H1 (cell line): ENCODE measurements around the gene CACNA2D3. TPM values are rescaled to one million over a fixed set of nuclear protein-coding genes. Genes with fewer than 3 reads are reported as not detected.

ENCODE experiments used
- CTCF ChIA-PET: fragments of 300-600 bp; sonication (Branson Sonifier 250); formaldehyde crosslinking; loops from one replicate; lab custom pipeline; 2021; ENCODE audit not compliant: partially characterized antibody; lab: Charles Lee
- POLR2A ChIA-PET: fragments of 300-600 bp; sonication (Branson Sonifier 250); formaldehyde crosslinking; loops from one replicate; lab custom pipeline; 2021; ENCODE audit warnings: inconsistent platforms; ENCODE audit not compliant: partially characterized antibody; lab: Charles Lee
- DNase-seq, 2 experiments: peaks; one replicate each; pipeline versions ENCODE4 v3.0.0 to v3.0.0-alpha.2; 2010 to 2022; ENCODE audit warnings: low spot score in 2 of 2, low read depth in 1 of 2, mixed read lengths in 1 of 2
- FAIRE-seq: peaks from 2 replicates; lab custom pipeline; 2011; peaks lifted over from hg19 to GRCh38; lab: Jason Lieb, UNC
- H2AFZ ChIP-seq: 2 replicates; pipeline ENCODE4 v1.8.1; 2012; ENCODE audit warnings: low read length, inconsistent platforms
- H2AK5ac ChIP-seq: 2 replicates; pipeline ENCODE4 v1.6.1; 2013; ENCODE audit warnings: low read depth, low read length
- H2BK120ac ChIP-seq: replicated peaks from 2 replicates; pipeline ENCODE3; 2013; ENCODE audit warnings: low read depth, low read length, inconsistent platforms
- H2BK12ac ChIP-seq: 2 replicates; pipeline ENCODE4 v1.6.1; 2013; ENCODE audit warnings: low read depth, low read length
- H2BK15ac ChIP-seq: 2 replicates; pipeline ENCODE4 v1.6.1; 2013; ENCODE audit warnings: low read length
- H2BK20ac ChIP-seq: 2 replicates; pipeline ENCODE4 v1.6.1; 2013; ENCODE audit warnings: low read length
- H2BK5ac ChIP-seq: 2 replicates; pipeline ENCODE4 v1.6.1; 2013; ENCODE audit warnings: low read depth, low read length
- H3K14ac ChIP-seq: 2 replicates; pipeline ENCODE4 v1.6.1; 2013; ENCODE audit warnings: inconsistent platforms; ENCODE audit not compliant: insufficient read length
- H3K18ac ChIP-seq: 2 replicates; pipeline ENCODE4 v1.6.1; 2013; ENCODE audit warnings: low read length; ENCODE audit errors: extremely low read depth
- H3K23ac ChIP-seq: 2 replicates; pipeline ENCODE4 v1.6.1; 2013; ENCODE audit warnings: inconsistent platforms; ENCODE audit not compliant: insufficient read length
- H3K23me2 ChIP-seq: 2 replicates; pipeline ENCODE4 v1.6.1; 2013; ENCODE audit warnings: low read depth, low read length
- H3K27ac ChIP-seq: 2 replicates; pipeline ENCODE4 v1.6.1; 2011; ENCODE audit warnings: low read depth, low read length, inconsistent platforms
- H3K27me3 ChIP-seq, 4 experiments: replicated peaks in 1 of 4; 1 replicate in 1 of 4; 2 replicates in 3 of 4; pipeline versions ENCODE4 v1.6.1 to v1.8.1; 2011 to 2013; ENCODE audit warnings: low read length in 3 of 4, mild to moderate bottlenecking in 3 of 4, inconsistent platforms in 2 of 4, mixed read lengths in 2 of 4, moderate library complexity in 1 of 4; ENCODE audit not compliant: control insufficient read depth in 3 of 4, insufficient read depth in 3 of 4; ENCODE audit errors: extremely low read depth in 1 of 4
- H3K36me3 ChIP-seq, 4 experiments: 2 replicates each; pipeline versions ENCODE4 v1.6.1 to v1.8.1; 2011 to 2013; ENCODE audit warnings: mild to moderate bottlenecking in 4 of 4, low read length in 3 of 4, moderate library complexity in 2 of 4, control low read depth in 1 of 4, inconsistent platforms in 1 of 4; ENCODE audit not compliant: insufficient read depth in 4 of 4, control insufficient read depth in 2 of 4
- H3K4ac ChIP-seq: replicated peaks from 2 replicates; pipeline ENCODE3; 2013; ENCODE audit warnings: low read length, low read depth, mixed read lengths, inconsistent platforms; ENCODE audit not compliant: insufficient read length
- H3K4me1 ChIP-seq, 4 experiments: replicated peaks in 1 of 4; 1 replicate in 1 of 4; 2 replicates in 3 of 4; pipeline versions ENCODE4 v1.6.1 to v1.8.1; 2011 to 2013; ENCODE audit warnings: low read length in 3 of 4, inconsistent platforms in 2 of 4, mixed read lengths in 1 of 4; ENCODE audit not compliant: insufficient read depth in 4 of 4, control insufficient read depth in 3 of 4
- H3K4me2 ChIP-seq, 2 experiments: 2 replicates each; pipeline versions ENCODE4 v1.6.1 to v1.8.1; 2011 to 2013; ENCODE audit warnings: low read depth in 2 of 2, low read length in 2 of 2, control low read depth in 1 of 2, inconsistent platforms in 1 of 2, mild to moderate bottlenecking in 1 of 2; ENCODE audit not compliant: insufficient read depth in 1 of 2
- H3K4me3 ChIP-seq, 4 experiments: fragments of 200-600, 300-600 bp in 1 of 4; sonication (generic), shearing (Covaris generic), sonication (Bioruptor Twin) in 1 of 4; 2 replicates each; pipeline versions ENCODE4 v1.5.1 to v1.8.1; 2011 to 2016; ENCODE audit warnings: low read length in 4 of 4, low read depth in 3 of 4, control low read depth in 2 of 4, inconsistent platforms in 2 of 4, mild to moderate bottlenecking in 2 of 4, mixed read lengths in 1 of 4, moderate library complexity in 1 of 4; ENCODE audit not compliant: insufficient read depth in 2 of 4; ENCODE audit errors: extremely low read depth in 1 of 4
- H3K56ac ChIP-seq: replicated peaks from 2 replicates; pipeline ENCODE3; 2013; ENCODE audit warnings: low read depth, mild to moderate bottlenecking, mixed read lengths, low read length, inconsistent platforms; ENCODE audit not compliant: insufficient read length
- H3K79me1 ChIP-seq: 2 replicates; pipeline ENCODE4 v1.6.1; 2013; ENCODE audit warnings: low read depth, low read length, control low read depth
- H3K79me2 ChIP-seq, 2 experiments: 2 replicates each; pipeline versions ENCODE4 v1.6.1 to v1.8.1; 2012 to 2013; ENCODE audit warnings: low read length in 2 of 2, mild to moderate bottlenecking in 2 of 2, inconsistent platforms in 1 of 2; ENCODE audit not compliant: insufficient read depth in 2 of 2, control insufficient read depth in 1 of 2
- H3K9ac ChIP-seq, 4 experiments: replicated peaks in 1 of 4; 1 replicate in 1 of 4; 2 replicates in 3 of 4; pipeline versions ENCODE4 v1.6.1 to v1.8.1; 2011 to 2013; ENCODE audit warnings: low read depth in 3 of 4, low read length in 3 of 4, control low read depth in 2 of 4, mild to moderate bottlenecking in 2 of 4, moderate library complexity in 2 of 4, inconsistent platforms in 1 of 4; ENCODE audit errors: extremely low read depth in 1 of 4
- H3K9me3 ChIP-seq, 2 experiments: 2 replicates each; pipeline versions ENCODE4 v1.6.1 to v1.8.1; 2012 to 2013; ENCODE audit warnings: mild to moderate bottlenecking in 2 of 2, moderate library complexity in 2 of 2, control low read depth in 1 of 2, inconsistent platforms in 1 of 2, low read depth in 1 of 2, low read length in 1 of 2, mixed read lengths in 1 of 2; ENCODE audit not compliant: insufficient read depth in 2 of 2
- H4K20me1 ChIP-seq, 2 experiments: replicated peaks in 1 of 2; 2 replicates each; pipeline versions ENCODE3 to v1.8.1; 2011 to 2013; ENCODE audit warnings: inconsistent platforms in 2 of 2, low read length in 2 of 2, mild to moderate bottlenecking in 1 of 2; ENCODE audit not compliant: insufficient read depth in 2 of 2, control insufficient read depth in 1 of 2
- H4K5ac ChIP-seq: 2 replicates; pipeline ENCODE4 v1.6.1; 2013; ENCODE audit warnings: low read length, low read depth, mixed read lengths, inconsistent platforms; ENCODE audit not compliant: insufficient read length
- H4K8ac ChIP-seq: 2 replicates; pipeline ENCODE4 v1.8.0; 2013; ENCODE audit warnings: mild to moderate bottlenecking, moderate library complexity, low read length, inconsistent platforms; ENCODE audit not compliant: insufficient read depth; ENCODE audit errors: extremely low read depth
- H4K91ac ChIP-seq: replicated peaks from 2 replicates; pipeline ENCODE3; 2013; ENCODE audit warnings: low read length, mixed read lengths, inconsistent platforms; ENCODE audit not compliant: insufficient read length
- ASH2L ChIP-seq: fragments of 200-600, 300-600 bp; sonication (generic); IDR thresholded peaks from one replicate; pipeline ENCODE4 v1.7.1; 2017; ENCODE audit warnings: low read length
- EGR1 ChIP-seq: IDR thresholded peaks from 2 replicates; pipeline ENCODE4 v1.6.1; 2011; ENCODE audit warnings: low read depth, low read length, borderline replicate concordance
- FOSL1 ChIP-seq: IDR thresholded peaks from 2 replicates; pipeline ENCODE4 v1.6.1; 2011; ENCODE audit warnings: mild to moderate bottlenecking, low read depth, low read length, moderate library complexity; ENCODE audit not compliant: insufficient read depth
- HDAC6 ChIP-seq: IDR thresholded peaks from one replicate; pipeline ENCODE4 v1.7.1; 2012; ENCODE audit warnings: low read depth, mild to moderate bottlenecking, inconsistent platforms, low read length, moderate library complexity
- KDM4A ChIP-seq: IDR thresholded peaks from one replicate; pipeline ENCODE4 v1.7.1; 2012; ENCODE audit warnings: low read depth, mild to moderate bottlenecking, moderate library complexity, low read length, inconsistent platforms; ENCODE audit not compliant: severe bottlenecking
- POLR2A ChIP-seq, 2 experiments: IDR thresholded peaks; 1 replicate in 1 of 2; 2 replicates in 1 of 2; pipeline ENCODE4 v1.6.1; 2011; ENCODE audit warnings: low read depth in 2 of 2, low read length in 2 of 2, mild to moderate bottlenecking in 2 of 2; ENCODE audit errors: control extremely low read depth in 1 of 2
- RFX5 ChIP-seq: IDR thresholded peaks from 2 replicates; pipeline ENCODE4 v1.6.1; 2011; ENCODE audit warnings: low read depth, low read length, improper control_type of control experiment, borderline replicate concordance
- WGBS, 2 experiments: shearing (Covaris generic) in 1 of 2; methylation state at CpG; one replicate each; pipeline versions ENCODE4 v1.1.6 to v1.1.7; 2013 to 2015; ENCODE audit warnings: low lambda C conversion rate in 2 of 2, mixed read lengths in 2 of 2, inconsistent platforms in 1 of 2, low coverage in 1 of 2, missing lambda C conversion rate in 1 of 2; ENCODE audit not compliant: insufficient replicate concordance in 2 of 2, insufficient coverage in 1 of 2, insufficient read length in 1 of 2; ENCODE audit errors: extremely low coverage in 1 of 2, missing lambda C conversion rate in 1 of 2; 5-methylcytosine and 5-hydroxymethylcytosine counted together
- polyA plus RNA-seq, 7 experiments: library from polyadenylated mRNA; depleted of rRNA in 3 of 7; stranded (reverse) in 5 of 7; unstranded in 2 of 7; fragments of >200 nt in 5 of 7; fragments of 200-250 nt in 2 of 7; gene quantifications; 1 replicate in 5 of 7; 2 replicates in 1 of 7; 4 replicates in 1 of 7; pipeline versions ENCODE4 v1.2.1 to v1.2.3, GENCODE V29; 2011 to 2013; ENCODE audit warnings: missing spikeins in 2 of 7, mixed read lengths in 2 of 7
- total RNA-seq: library from RNA; stranded (reverse); fragmentation: NEBNext Ultra II Directional; extraction: Animal tissue kit (Norgen Biotek cat#: 25700); gene quantifications from 2 replicates; pipeline ENCODE4 v1.2.1, GENCODE V29; 2021
- TF ChIP-seq, protein P1 (sequence below), 3 experiments: IDR thresholded peaks; 1 replicate in 2 of 3; 2 replicates in 1 of 3; pipeline versions ENCODE4 v1.5.1 to v1.6.1; 2011; ENCODE audit warnings: low read length in 3 of 3, mild to moderate bottlenecking in 3 of 3, inconsistent platforms in 2 of 3, low read depth in 1 of 3, moderate library complexity in 1 of 3; ENCODE audit not compliant: insufficient read depth in 1 of 3; ENCODE audit errors: control extremely low read depth in 1 of 3

CACNA2D3 gene
- total and polyA plus RNA-seq, 2 of the 8 experiments (the other 6 are each of a cell fraction or from before 2014, with no cell fraction given) = 1.5 to 1.8 TPM

DNA sequence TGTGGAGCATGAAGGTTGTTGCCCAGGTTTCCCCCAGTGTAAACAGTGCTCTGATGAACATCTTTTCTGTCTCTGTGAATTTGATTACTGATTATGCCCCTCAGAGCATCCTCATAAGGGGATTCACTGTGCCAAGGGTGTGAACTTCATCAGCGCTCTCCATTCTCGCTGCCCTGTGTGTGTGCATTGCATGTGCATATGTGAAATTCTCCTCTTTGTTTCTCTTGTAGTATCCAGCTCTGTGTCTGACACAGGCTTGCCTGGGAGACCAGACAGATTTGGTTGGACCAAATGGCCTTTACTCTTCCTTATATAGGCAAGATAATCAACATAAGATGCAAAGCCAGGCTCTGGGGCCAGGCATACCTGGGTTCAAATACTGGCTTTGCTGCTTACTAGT is 21.9 kb downstream of the CACNA2D3 start:
- WGBS, 2 experiments = 94% methylated on average over 2 of the region's 2 CpGs; no CpG with 5 or more reads in 1 of the 2 experiments
- FAIRE-seq (no peak), DNase-seq (no peak)
- H4K8ac ChIP-seq = no peak overlapping the region
- no peaks in the 10 kb centered on the region for H3K79me1 ChIP-seq
- no peak overlapping the region for H2BK12ac ChIP-seq
- TF ChIP-seq FOSL1 = no peak
- TF ChIP-seq RFX5 = no peak
- no peak for TF ChIP-seq EGR1
- TF ChIP-seq POLR2A (IDR thresholded peaks at IDR 0.05; ENCODE audit: control extremely low read depth in 1 of 2, low read depth in 2 of 2, low read length in 2 of 2) = no peak
- TF ChIP-seq, protein P1, sequence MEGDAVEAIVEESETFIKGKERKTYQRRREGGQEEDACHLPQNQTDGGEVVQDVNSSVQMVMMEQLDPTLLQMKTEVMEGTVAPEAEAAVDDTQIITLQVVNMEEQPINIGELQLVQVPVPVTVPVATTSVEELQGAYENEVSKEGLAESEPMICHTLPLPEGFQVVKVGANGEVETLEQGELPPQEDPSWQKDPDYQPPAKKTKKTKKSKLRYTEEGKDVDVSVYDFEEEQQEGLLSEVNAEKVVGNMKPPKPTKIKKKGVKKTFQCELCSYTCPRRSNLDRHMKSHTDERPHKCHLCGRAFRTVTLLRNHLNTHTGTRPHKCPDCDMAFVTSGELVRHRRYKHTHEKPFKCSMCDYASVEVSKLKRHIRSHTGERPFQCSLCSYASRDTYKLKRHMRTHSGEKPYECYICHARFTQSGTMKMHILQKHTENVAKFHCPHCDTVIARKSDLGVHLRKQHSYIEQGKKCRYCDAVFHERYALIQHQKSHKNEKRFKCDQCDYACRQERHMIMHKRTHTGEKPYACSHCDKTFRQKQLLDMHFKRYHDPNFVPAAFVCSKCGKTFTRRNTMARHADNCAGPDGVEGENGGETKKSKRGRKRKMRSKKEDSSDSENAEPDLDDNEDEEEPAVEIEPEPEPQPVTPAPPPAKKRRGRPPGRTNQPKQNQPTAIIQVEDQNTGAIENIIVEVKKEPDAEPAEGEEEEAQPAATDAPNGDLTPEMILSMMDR (IDR thresholded peaks at IDR 0.05; ENCODE audit: control extremely low read depth in 1 of 3, insufficient read depth in 1 of 3, low read depth in 1 of 3, low read length in 3 of 3) = no peak
- TF ChIP-seq HDAC6 = no peak
- no peak for TF ChIP-seq KDM4A
- no peak for TF ChIP-seq ASH2L
- no peaks in the 10 kb centered on the region for H3K36me3 ChIP-seq
- no peak overlapping the region for H2BK15ac ChIP-seq
- H2BK5ac ChIP-seq = no peak overlapping the region
- H2BK20ac ChIP-seq = no peak overlapping the region
- peaks cover 0 to 1% of the 10 kb centered on the region in 2 experiments for H4K20me1 ChIP-seq
- no peaks in the 10 kb centered on the region for H3K9me3 ChIP-seq
- no peak overlapping the region for H2AK5ac ChIP-seq
- H3K18ac ChIP-seq = no peak overlapping the region
- H4K5ac ChIP-seq = no peak overlapping the region
- CTCF ChIA-PET = interaction anchor here (0.6 to 3.5 kb wide), 7 partner anchors 8 to 676 kb away, joined by 3 to 28 read pairs (median 6); no protein-coding TSS in a partner anchor
- no peaks in the 10 kb centered on the region for H3K79me2 ChIP-seq
- H3K14ac ChIP-seq = no peak overlapping the region
- H4K91ac ChIP-seq = no peak overlapping the region
- H3K27ac ChIP-seq = no peak overlapping the region
- H2AFZ ChIP-seq = no peak overlapping the region
- POLR2A ChIA-PET = no interaction called here
- H3K23ac ChIP-seq = no peak overlapping the region
- peaks cover 0 to 3% (median 0%) of the 10 kb centered on the region in 4 experiments; a peak in 2 of 7 replicates for H3K4me1 ChIP-seq
- no peak overlapping the region for H3K4me2 ChIP-seq
- H3K23me2 ChIP-seq = no peaks in the 10 kb centered on the region
- H3K9ac ChIP-seq = no peak overlapping the region
- H2BK120ac ChIP-seq = no peak overlapping the region
- H3K27me3 ChIP-seq = no peaks in the 10 kb centered on the region
- H3K4me3 ChIP-seq = no peak overlapping the region
- no peak overlapping the region for H3K4ac ChIP-seq
- H3K56ac ChIP-seq = no peak overlapping the region
